Muscle of back (tissue), 11 donors: ENCODE measurements around the gene STK4. TPM values are rescaled to one million over a fixed set of nuclear protein-coding genes. Genes with fewer than 3 reads are reported as not detected.

ENCODE experiments used
- DNase-seq, 3 donors: peaks; one replicate each; pipeline versions ENCODE4 v3.0.0 to v3.0.0-alpha.2; 2013
- polyA plus RNA-seq, 10 donors: library from polyadenylated mRNA; unstranded; fragments of 120-200 nt; gene quantifications; one replicate each; pipeline ENCODE4 v1.2.1, GENCODE V29; 2013; ENCODE audit not compliant: insufficient read length in 10 of 10

The STK4 gene
- polyA plus RNA-seq, 10 donors, result 7.6 to 13.4 (median 11.5) TPM

GRCh38 chr20:45083127-45083526, 116.8 kb downstream of the STK4 start:
- DNase-seq, result no peak

- no peak for DNase-seq
Observed at GRCh38 chr20:45085289-45085688, 119.0 kb downstream of the STK4 start.

DNA sequence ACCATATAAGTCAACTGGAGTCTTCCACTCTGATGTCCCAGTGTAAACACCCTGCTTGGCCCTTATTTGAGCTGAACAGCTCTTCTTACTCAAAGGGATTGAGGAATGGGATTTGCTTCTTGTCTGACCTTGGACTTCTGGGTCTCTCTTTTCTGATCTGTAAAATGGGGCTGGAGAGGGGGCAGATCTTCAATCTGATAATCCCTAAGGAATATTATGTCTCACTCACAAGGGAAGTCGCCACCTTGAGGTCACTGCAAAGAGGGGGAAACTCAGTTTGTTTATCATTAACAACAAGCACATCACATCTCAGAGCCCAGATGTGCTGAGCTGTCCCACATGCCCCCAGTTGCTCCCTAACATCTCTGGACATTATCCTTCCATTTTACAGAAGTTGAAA, 119.6 kb downstream of the STK4 start:
- DNase-seq, result no peak

DNA sequence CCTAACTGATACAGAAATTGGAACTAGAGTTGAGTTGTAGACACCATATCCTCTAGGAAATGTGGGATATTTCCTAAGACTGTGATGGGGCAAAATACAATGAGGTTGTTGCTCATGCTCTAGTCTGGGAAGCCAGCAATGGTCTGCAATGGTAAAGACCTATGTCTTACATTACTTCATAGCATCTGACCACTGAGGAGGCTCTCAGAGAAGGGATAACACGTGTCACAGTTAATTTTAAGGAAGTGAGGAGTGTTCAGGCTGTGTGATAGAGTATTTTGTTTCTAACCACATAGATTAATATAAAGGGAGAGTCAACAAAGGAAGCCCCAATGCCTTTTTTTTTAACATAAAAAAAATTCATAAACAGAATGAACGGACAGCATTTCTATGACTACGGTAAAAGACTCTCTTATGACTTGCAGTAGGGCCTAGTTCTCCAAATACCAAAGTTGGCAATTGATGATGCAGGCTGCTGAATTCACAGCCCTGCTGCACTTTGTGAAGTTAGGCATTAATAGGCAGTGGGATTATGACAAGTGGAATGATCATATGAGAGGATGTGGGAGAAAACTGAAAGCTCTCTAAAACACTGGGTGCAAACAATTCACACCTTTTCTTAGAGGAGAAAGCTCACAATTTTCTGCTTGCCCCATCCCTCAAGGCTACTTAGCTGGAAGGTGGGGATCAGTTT, 120.9 kb downstream of the STK4 start:
- no peak for DNase-seq

- no peak for DNase-seq
Observed at GRCh38 chr20:45087814-45088213, 121.5 kb downstream of the STK4 start.

- DNase-seq, result peak in 1 of 3 donors; percentile 75
Observed at GRCh38 chr20:45088247-45088646, 121.9 kb downstream of the STK4 start.

DNA sequence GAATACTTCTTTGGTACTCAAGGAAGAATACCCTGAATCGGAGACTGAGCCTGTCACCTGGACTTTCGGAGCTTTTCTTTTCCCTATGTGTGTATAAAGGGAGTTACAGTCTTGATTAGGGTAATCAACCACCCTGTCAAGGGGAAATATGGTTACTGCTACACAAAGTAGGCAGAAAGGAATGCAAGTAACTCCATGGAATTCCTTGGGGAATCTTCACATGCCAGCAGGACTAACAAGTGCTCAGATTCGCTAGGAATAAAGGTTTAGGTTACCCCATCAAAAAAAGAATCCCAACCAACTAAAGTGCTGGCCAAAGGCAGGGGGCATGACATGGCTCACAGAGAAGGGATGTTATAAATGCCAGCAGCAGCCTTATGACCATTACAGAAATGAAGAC, 124.2 kb downstream of the STK4 start:
- DNase-seq, result no peak

DNA sequence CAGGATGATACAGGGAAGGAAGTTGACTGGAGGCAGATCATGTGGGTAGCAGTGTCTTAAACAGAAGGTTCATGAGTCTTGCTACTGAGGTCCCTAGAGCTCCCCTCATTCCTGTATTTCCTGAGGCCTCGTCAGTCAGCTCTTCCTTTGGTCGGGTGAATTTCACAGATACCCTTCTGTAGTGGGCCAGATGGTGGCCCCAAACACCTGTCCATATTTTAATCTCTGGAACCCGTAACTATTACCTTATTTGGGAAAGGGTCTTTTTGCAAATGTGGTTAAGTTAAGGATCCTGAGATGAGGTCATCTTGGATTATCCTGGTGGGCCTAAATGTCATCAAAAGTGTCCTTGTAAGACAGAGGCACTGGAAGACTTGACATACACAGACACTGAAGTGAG, 125.1 kb downstream of the STK4 start:
- no peak for DNase-seq

DNA sequence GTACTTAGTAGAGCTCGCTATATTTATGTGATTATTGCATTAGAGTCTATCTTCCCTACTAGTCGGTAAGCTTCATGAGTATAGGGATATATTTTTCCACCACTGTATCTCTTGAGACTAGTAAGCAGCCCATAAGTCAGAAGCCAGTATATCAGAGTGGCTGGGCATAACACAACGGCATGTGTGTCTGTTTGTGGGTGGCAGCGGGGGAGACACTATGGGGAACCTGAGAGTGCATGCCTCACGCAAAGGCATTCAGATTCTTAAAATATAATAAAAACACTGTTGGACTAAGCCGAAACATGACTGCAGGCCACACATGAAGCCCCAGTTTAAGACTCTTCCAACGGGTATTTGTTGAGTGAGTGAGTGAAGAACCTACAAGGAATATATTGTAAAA, 126.6 kb downstream of the STK4 start:
- no peak for DNase-seq

DNA sequence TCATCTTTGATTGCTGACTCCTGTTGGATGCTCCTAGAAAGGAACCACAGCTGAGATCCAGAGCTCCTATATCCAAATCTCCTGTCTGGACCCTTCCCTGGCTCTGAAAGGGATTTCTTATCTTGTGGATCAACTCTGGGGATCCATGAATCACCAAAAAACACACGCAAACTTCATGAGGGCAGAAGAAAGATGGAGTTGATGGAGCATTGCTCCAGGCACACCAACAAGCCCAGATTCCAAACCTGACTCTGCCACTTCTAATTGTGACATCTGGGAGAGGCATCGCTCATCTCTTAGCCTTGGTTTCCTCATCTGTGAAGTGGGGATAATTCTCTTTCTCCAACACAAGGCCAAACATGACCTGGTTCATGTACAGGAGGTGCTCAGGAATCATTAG, 127.9 kb downstream of the STK4 start:
- DNase-seq, result no peak

- no peak for DNase-seq
Observed at GRCh38 chr20:45094864-45095574, 128.7 kb downstream of the STK4 start.

GRCh38 chr20:45095805-45096238, 129.5 kb downstream of the STK4 start:
- peak; percentile 29 to 63 (median 52) for DNase-seq

DNA sequence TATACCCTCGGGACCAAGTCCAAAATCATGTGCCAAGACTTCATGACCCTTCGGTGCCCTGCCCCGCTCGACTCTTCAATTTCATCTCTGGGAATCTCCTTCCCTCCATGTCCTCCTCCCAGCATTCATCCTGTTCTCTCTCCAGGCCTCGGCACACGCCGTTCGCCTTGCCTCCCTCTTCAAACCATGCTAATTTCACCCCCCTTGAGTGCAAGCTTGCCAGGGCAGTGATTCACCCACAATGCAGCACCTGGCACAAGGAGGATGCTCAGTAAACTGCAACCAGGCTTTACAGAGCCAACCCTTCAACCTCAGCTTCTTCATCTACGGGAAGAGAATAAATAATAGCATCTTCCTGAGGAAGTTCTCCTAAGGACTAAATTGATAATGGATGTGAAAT, 130.5 kb downstream of the STK4 start:
- DNase-seq, result no peak

DNA sequence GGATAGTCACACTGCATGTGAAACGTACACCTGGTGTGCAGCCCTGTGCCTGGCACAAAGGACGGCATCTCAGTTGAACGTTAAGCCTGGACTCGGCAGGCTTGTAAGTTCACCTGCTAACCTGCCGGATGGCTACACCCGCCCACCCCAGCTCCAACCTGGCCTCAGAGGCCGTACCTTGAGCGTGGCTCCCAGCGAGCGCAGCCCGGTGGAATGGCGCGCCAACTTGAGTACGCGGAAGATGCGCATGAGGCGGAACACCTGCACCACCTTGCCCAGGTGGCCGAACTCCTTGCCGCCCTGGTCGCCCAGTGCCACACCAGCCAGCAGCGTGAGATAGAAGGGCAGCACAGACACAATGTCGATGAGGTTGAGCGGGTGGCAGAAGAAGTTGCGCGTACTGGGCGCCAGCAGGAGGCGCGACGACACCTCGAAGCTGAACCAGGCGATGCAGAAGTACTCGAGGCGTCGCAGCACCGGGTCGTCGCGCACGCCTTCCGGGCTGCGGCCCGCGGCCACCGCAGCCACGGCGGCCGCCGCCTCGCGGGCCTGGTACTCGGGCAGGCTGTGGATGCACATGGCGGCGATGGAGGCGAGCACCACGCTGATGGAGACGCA, 131.3 kb downstream of the STK4 start:
- peak in 1 of 3 donors; percentile 53 for DNase-seq

- peak in 2 of 3 donors; percentile 27 to 48 for DNase-seq
Observed at GRCh38 chr20:45098103-45098773, 131.9 kb downstream of the STK4 start.

DNA sequence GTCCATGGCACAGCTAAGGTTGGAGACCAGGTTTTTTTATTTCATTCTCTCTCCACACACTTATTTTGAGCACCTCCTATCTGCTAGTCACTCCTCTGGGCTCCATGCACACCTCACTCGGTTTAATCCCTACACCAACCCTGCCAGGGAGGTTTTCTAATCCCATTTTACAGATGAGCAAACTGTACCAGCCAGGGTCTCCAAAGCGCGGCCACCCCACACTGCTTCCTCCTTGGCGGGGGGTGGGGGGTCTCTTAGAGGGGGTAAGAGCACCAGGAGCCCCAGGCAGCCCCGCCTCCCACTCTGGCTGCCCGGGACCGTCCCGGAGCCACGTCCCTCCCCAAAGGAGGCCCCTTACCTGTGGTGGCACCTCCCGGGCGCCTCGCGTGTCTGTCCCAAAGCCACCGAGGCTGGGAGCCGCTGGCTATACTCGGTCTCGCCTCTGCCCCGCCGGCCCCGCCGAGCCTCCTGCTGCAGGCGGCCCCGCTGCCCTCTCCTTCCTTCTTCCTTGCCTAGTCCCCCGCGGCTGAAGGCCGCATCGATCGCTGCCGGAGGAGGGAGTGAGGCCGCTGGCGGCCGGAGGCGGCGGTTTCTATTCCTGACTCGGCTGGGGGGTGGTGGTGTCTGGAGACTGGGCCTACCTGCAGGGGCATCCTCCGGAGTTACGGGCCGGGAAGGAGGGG, 134.4 kb downstream of the STK4 start, which contains the start of gene KCNS1:
TSS of gene KCNS1 (minus strand) at position 565 of the 683 bp plus-strand sequence. CDS start 1,891 bp downstream, outside the sequence.
- DNase-seq, result no peak

GRCh38 chr20:45101333-45101850, 135.1 kb downstream of the STK4 start:
- DNase-seq, result no peak

- no peak for DNase-seq
Observed at GRCh38 chr20:45103072-45103471, 136.8 kb downstream of the STK4 start.

DNA sequence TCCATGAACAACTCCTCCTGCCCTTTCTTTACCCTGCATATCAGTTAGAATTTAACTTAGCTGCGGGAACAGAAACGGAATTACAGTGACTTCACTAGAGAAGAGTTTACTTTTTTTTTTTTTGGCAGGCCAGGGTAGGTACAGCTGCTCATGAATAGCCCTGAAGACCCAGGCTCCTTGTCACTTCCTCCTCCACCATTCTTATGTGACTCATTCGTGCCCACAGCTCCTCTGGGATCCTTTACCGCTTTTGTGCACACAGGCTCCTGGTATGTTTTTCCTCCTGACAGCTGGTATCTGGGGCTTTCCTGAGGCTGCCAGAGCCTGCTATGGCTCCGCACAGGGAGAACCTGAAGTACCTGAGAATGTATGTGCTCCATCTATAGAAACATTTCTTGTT, 138.5 kb downstream of the STK4 start:
- peak in 1 of 3 donors; percentile 16 for DNase-seq

DNA sequence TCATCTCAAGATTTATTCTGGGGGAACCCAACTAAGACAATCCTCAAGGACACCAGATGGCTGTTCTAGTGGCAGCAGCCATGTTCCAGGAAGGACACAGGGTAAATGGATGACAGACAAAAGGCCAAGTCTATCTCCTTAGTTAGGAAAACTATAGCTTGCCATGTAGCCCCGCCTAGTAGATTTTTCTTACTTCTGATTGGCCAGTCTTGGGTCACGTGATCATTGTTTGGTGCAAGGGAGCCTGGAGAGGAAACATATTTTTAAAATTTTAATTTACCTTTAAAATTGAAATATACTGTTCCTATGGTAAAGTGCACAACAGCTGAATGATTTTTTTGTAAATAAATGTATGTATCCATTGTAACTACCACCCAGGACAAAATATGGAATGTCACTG, 139.0 kb downstream of the STK4 start:
- no peak for DNase-seq

DNA sequence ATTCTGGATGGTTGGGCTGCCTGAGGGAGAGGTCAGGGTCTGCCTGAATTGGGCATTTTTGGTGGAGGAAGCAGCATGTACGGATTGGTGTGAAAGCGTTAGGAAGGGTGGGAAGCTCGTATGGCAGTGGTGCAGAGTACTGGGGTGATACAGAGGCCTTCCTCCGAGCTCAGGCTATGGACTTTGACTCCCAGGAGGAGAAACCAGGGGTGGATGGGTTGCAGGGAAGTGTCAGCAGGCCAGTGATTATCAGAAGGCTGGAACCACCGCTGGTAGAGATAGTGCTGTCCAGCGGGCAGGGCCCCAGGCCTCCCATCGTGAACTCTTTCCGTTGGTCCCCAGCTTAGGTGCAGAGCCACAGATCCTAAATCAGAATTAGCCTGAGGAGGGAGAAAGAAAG, 143.3 kb downstream of the STK4 start:
- no peak for DNase-seq
